Peyer's patch (tissue), 4 donors: ENCODE data around the gene FAM107B. TPM values are rescaled to one million over a fixed set of nuclear protein-coding genes. Genes with fewer than 3 reads are reported as not detected.
A peak's percentile ranks its signal among the peaks of the same experiment; 100 is the strongest.
"Not testable (repeated sequence)": the region's sequence is repeated elsewhere in the genome, so short reads cannot be mapped to it uniquely, and the experiment has no call there.

ENCODE experiments used
- DNase-seq, 3 donors: peaks; one replicate each; pipeline ENCODE4 v3.0.0-alpha.2; 2017 to 2019
- H3K27ac ChIP-seq, 4 donors: fragments of 200-600 bp; sonication (generic); one replicate each; pipeline ENCODE4 v1.5.1; 2016 to 2019
- H3K27me3 ChIP-seq, 2 donors: fragments of 200-600 bp; sonication (generic); one replicate each; pipeline ENCODE4 v1.5.1; 2019
- H3K36me3 ChIP-seq, 3 donors: fragments of 200-600 bp; sonication (generic); one replicate each; pipeline ENCODE4 v1.5.1; 2016 to 2019
- H3K4me1 ChIP-seq, 4 donors: fragments of 200-600 bp; sonication (generic); one replicate each; pipeline ENCODE4 v1.5.1; 2016 to 2019
- H3K4me3 ChIP-seq, 4 donors: fragments of 200-600 bp; sonication (generic); 1 replicate in 3 of 4; 2 replicates in 1 of 4; pipeline ENCODE4 v1.5.1; 2016 to 2019; ENCODE audit warnings: mild to moderate bottlenecking in 1 of 4
- H3K9me3 ChIP-seq, 4 donors: fragments of 200-600 bp; sonication (generic); one replicate each; pipeline ENCODE4 v1.5.1; 2016 to 2019; ENCODE audit warnings: mild to moderate bottlenecking in 1 of 4
- CTCF ChIP-seq, 6 experiments: fragments of 450-650 bp in 4 of 6; fragments of 200-600 bp in 2 of 6; sonication (generic) in 1 of 6; IDR thresholded peaks; one replicate each; pipeline ENCODE4 v1.5.1; 2017 to 2019; ENCODE audit warnings: antibody characterized with exemption in 6 of 6, mild to moderate bottlenecking in 3 of 6, moderate library complexity in 1 of 6
- POLR2A ChIP-seq, 2 donors: fragments of 450-650 bp; IDR thresholded peaks; one replicate each; pipeline ENCODE4 v1.5.1; 2017; ENCODE audit warnings: antibody characterized with exemption in 2 of 2, mild to moderate bottlenecking in 2 of 2, moderate library complexity in 2 of 2
- total RNA-seq, 4 donors: library from RNA; depleted of rRNA; stranded (reverse); fragments of >200 nt; gene quantifications; one replicate each; pipeline ENCODE4 v1.1.0, GENCODE V29; 2016

Gene FAM107B
- total RNA-seq, 4 donors from 2014 or later, result 36.6 to 89.1 (median 39.6) TPM

GRCh38 chr10:14692344-14693076 is 82.2 kb downstream of the FAM107B start:
- DNase-seq, result no peak

GRCh38 chr10:14691359-14691758 is 83.3 kb downstream of the FAM107B start:
- no peak overlapping the region for H3K27ac ChIP-seq
- H3K9me3 ChIP-seq, result no peaks in the 10 kb centered on the region
- TF ChIP-seq CTCF (IDR thresholded peaks at IDR 0.05) (no peak), POLR2A (IDR thresholded peaks at IDR 0.05) (no peak)
- H3K4me3 ChIP-seq, result no peak overlapping the region
- H3K4me1 ChIP-seq, result no peaks in the 10 kb centered on the region
- H3K27me3 ChIP-seq, result no peaks in the 10 kb centered on the region
- H3K36me3 ChIP-seq, result no peaks in the 10 kb centered on the region
- DNase-seq, result no peak

More at GRCh38 chr10:14692344-14693076, 82.2 kb downstream of the FAM107B start:
- H3K9me3 ChIP-seq, result no peaks in the 10 kb centered on the region
- H3K36me3 ChIP-seq, result no peaks in the 10 kb centered on the region
- H3K4me3 ChIP-seq, result no peak overlapping the region
- no peaks in the 10 kb centered on the region for H3K27me3 ChIP-seq
- H3K4me1 ChIP-seq, result no peaks in the 10 kb centered on the region
- peak overlapping the region in 1 of 4 donors; percentile 27 for H3K27ac ChIP-seq
- TF ChIP-seq POLR2A (IDR thresholded peaks at IDR 0.05) (no peak), CTCF (IDR thresholded peaks at IDR 0.05) (no peak)

- Histone ChIP-seq H3K4me1 (no peaks in the 10 kb centered on the region), H3K36me3 (no peaks in the 10 kb centered on the region)
Observed at GRCh38 chr10:14688606-14689005, 86.1 kb downstream of the FAM107B start.

GRCh38 chr10:14688189-14688588 is 86.5 kb downstream of the FAM107B start:
- H3K27ac ChIP-seq, H3K4me3 ChIP-seq, H3K27me3 ChIP-seq, DNase-seq, H3K4me1 ChIP-seq, H3K9me3 ChIP-seq, H3K36me3 ChIP-seq: not testable (repeated sequence)

More at GRCh38 chr10:14688606-14689005, 86.1 kb downstream of the FAM107B start:
- no peaks in the 10 kb centered on the region for H3K27me3 ChIP-seq
- no peak for DNase-seq
- no peak overlapping the region for H3K4me3 ChIP-seq
- TF ChIP-seq POLR2A (IDR thresholded peaks at IDR 0.05) (no peak), CTCF (IDR thresholded peaks at IDR 0.05) (no peak)
- H3K27ac ChIP-seq, result no peak overlapping the region
- no peaks in the 10 kb centered on the region for H3K9me3 ChIP-seq

GRCh38 chr10:14687340-14687739 is 87.4 kb downstream of the FAM107B start:
- Histone ChIP-seq H3K27ac (no peak overlapping the region), H3K36me3 (no peaks in the 10 kb centered on the region), H3K27me3 (no peaks in the 10 kb centered on the region), H3K9me3 (no peaks in the 10 kb centered on the region), H3K4me1 (no peaks in the 10 kb centered on the region), H3K4me3 (no peak overlapping the region)
- TF ChIP-seq CTCF (IDR thresholded peaks at IDR 0.05) (no peak), POLR2A (IDR thresholded peaks at IDR 0.05) (no peak)
- DNase-seq, result no peak

- Histone ChIP-seq H3K27ac (no peak overlapping the region), H3K9me3 (no peaks in the 10 kb centered on the region), H3K4me1 (no peaks in the 10 kb centered on the region), H3K27me3 (no peaks in the 10 kb centered on the region), H3K4me3 (no peak overlapping the region), H3K36me3 (no peaks in the 10 kb centered on the region)
- TF ChIP-seq POLR2A (IDR thresholded peaks at IDR 0.05), result no peak
- no peak for TF ChIP-seq CTCF (IDR thresholded peaks at IDR 0.05)
- DNase-seq, result no peak
Observed at GRCh38 chr10:14686356-14686755, 88.3 kb downstream of the FAM107B start.
